GM18861 (cell line): ENCODE measurements around the gene FTO.

Source experiments
- ATAC-seq: cut with Tn5 transposase; IDR thresholded peaks from one replicate; pipeline ENCODE4 v1.9.1; 2021; ENCODE audit not compliant: unreplicated experiment

FTO gene

GRCh38 chr16:53753431-53753830 is 49.5 kb downstream of the FTO start:
- ATAC-seq, result no peak

- ATAC-seq, result no peak
Observed at GRCh38 chr16:53755026-53755910, 51.3 kb downstream of the FTO start.

- ATAC-seq, result peak; percentile 56
Observed at GRCh38 chr16:53756275-53756996, 52.5 kb downstream of the FTO start.

GRCh38 chr16:53757971-53758609 is 54.1 kb downstream of the FTO start:
- ATAC-seq, result no peak

GRCh38 chr16:53761962-53762703 is 58.2 kb downstream of the FTO start:
- ATAC-seq, result no peak

- ATAC-seq, result no peak
Observed at GRCh38 chr16:53766304-53767016, 62.5 kb downstream of the FTO start.

- no peak for ATAC-seq
Observed at GRCh38 chr16:53768167-53768566, 64.2 kb downstream of the FTO start.

- ATAC-seq, result no peak
Observed at GRCh38 chr16:53768593-53768992, 64.6 kb downstream of the FTO start.

- no peak for ATAC-seq
Observed at GRCh38 chr16:53769185-53769584, 65.2 kb downstream of the FTO start.

GRCh38 chr16:53769787-53770186 is 65.8 kb downstream of the FTO start:
- no peak for ATAC-seq

- no peak for ATAC-seq
Observed at GRCh38 chr16:53770641-53771040, 66.7 kb downstream of the FTO start.

GRCh38 chr16:53771655-53772497 is 67.9 kb downstream of the FTO start:
- no peak for ATAC-seq

- peak; percentile 69 for ATAC-seq
Observed at GRCh38 chr16:53773150-53773846, 69.3 kb downstream of the FTO start.

- ATAC-seq, result no peak
Observed at GRCh38 chr16:53773881-53774280, 69.9 kb downstream of the FTO start.

- ATAC-seq, result no peak
Observed at GRCh38 chr16:53775106-53775820, 71.3 kb downstream of the FTO start.

GRCh38 chr16:53775821-53776431 is 72.0 kb downstream of the FTO start:
- ATAC-seq, result no peak

- ATAC-seq, result no peak
Observed at GRCh38 chr16:53779186-53779585, 75.2 kb downstream of the FTO start.

GRCh38 chr16:53780051-53780450 is 76.1 kb downstream of the FTO start:
- no peak for ATAC-seq
